SU-DHL-6 (cell line): ENCODE data around the gene IFNL4.

ENCODE experiments used
- EZH2phosphoT487 ChIP-seq: fragments of 200-600 bp; sonication (generic), shearing (Covaris generic); conservative IDR thresholded peaks from 2 replicates; pipeline ENCODE4 v1.6.1; 2018; ENCODE audit warnings: mild to moderate bottlenecking, antibody characterized with exemption, low read length, moderate library complexity, mixed read lengths
- TF ChIP-seq, protein P1 (sequence below): fragments of 200-600 bp; sonication (generic); IDR thresholded peaks from one replicate; pipeline ENCODE4 v1.5.1; 2017; ENCODE audit warnings: antibody characterized with exemption, mild to moderate bottlenecking, low read length, moderate library complexity; ENCODE audit not compliant: insufficient read depth, poor library complexity, severe bottlenecking

DNA sequence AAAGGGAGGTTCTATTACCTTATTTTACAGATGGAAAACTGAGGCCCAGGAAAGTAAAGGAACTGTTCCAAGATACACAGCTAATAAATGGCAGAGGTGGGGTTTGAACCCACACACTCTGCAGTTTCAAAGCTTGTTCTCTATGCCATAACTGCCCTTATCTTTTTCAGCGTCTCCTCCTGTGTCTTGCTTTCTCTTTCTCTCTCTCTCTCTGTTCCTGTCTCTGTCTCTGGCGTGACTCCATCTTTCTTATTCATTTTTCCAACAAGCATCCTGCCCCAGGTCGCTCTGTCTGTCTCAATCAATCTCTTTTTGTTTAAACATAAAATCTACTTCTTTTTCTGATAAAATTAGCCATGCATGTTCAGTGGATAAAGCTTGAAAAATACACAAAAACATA is 3.2 kb upstream of the IFNL4 start:
- TF ChIP-seq, protein P1, sequence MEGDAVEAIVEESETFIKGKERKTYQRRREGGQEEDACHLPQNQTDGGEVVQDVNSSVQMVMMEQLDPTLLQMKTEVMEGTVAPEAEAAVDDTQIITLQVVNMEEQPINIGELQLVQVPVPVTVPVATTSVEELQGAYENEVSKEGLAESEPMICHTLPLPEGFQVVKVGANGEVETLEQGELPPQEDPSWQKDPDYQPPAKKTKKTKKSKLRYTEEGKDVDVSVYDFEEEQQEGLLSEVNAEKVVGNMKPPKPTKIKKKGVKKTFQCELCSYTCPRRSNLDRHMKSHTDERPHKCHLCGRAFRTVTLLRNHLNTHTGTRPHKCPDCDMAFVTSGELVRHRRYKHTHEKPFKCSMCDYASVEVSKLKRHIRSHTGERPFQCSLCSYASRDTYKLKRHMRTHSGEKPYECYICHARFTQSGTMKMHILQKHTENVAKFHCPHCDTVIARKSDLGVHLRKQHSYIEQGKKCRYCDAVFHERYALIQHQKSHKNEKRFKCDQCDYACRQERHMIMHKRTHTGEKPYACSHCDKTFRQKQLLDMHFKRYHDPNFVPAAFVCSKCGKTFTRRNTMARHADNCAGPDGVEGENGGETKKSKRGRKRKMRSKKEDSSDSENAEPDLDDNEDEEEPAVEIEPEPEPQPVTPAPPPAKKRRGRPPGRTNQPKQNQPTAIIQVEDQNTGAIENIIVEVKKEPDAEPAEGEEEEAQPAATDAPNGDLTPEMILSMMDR, result no peak
- no peak for TF ChIP-seq EZH2phosphoT487
